ENCODE measurements around the gene CANT1. TPM values are rescaled to one million over a fixed set of nuclear protein-coding genes. Genes with fewer than 3 reads are reported as not detected.

Gene CANT1
- total RNA-seq, 4 donors from 2014 or later = 17.5 to 38.3 (median 26.6) TPM

DNA sequence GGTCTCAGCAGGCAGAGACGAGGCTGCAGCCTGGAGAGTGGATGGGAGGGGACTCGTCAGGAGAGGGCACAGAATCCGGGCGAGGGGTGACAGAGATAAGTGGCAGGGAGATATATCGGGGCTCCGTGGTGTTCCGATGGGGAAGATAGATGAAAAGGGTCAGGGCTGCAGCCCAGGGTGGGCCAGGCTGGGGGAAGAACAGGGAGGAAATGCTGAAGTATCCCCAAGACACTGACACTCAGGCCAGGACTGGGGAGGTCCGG is 32.0 kb downstream of the CANT1 start:
- Histone ChIP-seq H3K36me3 (no peaks in the 10 kb centered on the region), H3K27ac (peak overlapping the region in 1 of 4 donors; percentile 43), H3K4me1 (peaks cover 23 to 29% of the 10 kb centered on the region in 2 donors), H3K27me3 (no peaks in the 10 kb centered on the region), H3K4me3 (no peak overlapping the region), H3K9me3 (no peaks in the 10 kb centered on the region)
- ATAC-seq (no peak), DNase-seq (no peak)
- intact Hi-C loops (cut with DNase I; ENCODE audit: low total_unique reads) = loop anchor here (5.0 to 10.0 kb wide), 2 partner anchors 45 to 483 kb away; no protein-coding TSS in a partner anchor
- in situ Hi-C loops (cut with MboI; ENCODE audit: low sequenced_read_pairs in 4 of 4) = no loop called here
- no peak for TF ChIP-seq POLR2A (IDR thresholded peaks at IDR 0.05)
- TF ChIP-seq, protein P1, sequence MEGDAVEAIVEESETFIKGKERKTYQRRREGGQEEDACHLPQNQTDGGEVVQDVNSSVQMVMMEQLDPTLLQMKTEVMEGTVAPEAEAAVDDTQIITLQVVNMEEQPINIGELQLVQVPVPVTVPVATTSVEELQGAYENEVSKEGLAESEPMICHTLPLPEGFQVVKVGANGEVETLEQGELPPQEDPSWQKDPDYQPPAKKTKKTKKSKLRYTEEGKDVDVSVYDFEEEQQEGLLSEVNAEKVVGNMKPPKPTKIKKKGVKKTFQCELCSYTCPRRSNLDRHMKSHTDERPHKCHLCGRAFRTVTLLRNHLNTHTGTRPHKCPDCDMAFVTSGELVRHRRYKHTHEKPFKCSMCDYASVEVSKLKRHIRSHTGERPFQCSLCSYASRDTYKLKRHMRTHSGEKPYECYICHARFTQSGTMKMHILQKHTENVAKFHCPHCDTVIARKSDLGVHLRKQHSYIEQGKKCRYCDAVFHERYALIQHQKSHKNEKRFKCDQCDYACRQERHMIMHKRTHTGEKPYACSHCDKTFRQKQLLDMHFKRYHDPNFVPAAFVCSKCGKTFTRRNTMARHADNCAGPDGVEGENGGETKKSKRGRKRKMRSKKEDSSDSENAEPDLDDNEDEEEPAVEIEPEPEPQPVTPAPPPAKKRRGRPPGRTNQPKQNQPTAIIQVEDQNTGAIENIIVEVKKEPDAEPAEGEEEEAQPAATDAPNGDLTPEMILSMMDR (IDR thresholded peaks at IDR 0.05 in 4 of 5, conservative IDR thresholded peaks at IDR 0.05 in 1 of 5) = no peak

DNA sequence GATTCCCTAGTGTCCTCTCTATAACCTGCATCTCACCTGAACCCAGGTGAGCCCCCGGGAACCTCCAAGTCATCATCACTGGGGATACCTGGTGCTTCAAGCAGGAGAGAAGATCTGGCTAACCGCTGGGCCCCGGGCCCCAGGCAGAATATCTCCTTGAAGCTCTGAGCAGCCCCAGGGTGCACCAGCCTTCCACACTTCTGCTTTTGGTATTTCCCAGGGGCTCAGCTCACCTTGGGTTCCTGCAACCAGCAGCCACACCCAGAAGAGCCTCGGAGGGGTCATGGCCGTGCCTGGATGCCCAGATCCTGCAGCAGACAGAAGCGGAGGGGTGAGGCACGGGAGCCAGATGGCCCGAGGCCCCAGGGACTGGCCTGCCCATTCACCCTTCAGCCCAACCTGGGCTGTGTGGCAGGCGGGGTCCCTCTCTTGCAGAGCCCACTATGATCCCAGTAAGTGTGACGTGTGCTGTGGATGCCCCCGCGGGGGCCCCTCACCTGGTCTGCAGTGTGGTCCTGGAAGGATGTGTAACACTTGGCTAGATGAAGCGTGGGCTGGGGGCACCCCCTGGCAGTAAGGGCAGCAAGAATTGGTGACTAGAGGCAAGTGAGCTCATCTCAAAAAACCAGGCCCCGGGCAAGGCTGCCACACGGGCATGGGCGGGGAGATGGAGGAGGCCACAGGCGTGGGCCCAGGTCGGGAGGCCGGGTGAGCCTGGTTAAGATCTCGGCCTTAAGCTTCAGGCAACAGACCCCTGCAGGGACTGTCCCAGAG is 32.5 kb downstream of the CANT1 start:
- in situ Hi-C loops (cut with MboI; ENCODE audit: low sequenced_read_pairs in 4 of 4) = no loop called here
- H3K4me3 ChIP-seq = no peak overlapping the region
- no peak for TF ChIP-seq POLR2A (IDR thresholded peaks at IDR 0.05)
- TF ChIP-seq, protein P1 (IDR thresholded peaks at IDR 0.05 in 4 of 5, conservative IDR thresholded peaks at IDR 0.05 in 1 of 5) = no peak
- intact Hi-C loops (cut with DNase I; ENCODE audit: low total_unique reads) = loop anchor here (5.0 to 10.0 kb wide), 2 partner anchors 45 to 482 kb away; no protein-coding TSS in a partner anchor
- DNase-seq (no peak), ATAC-seq (no peak)
- H3K36me3 ChIP-seq = no peaks in the 10 kb centered on the region
- H3K9me3 ChIP-seq = no peaks in the 10 kb centered on the region
- H3K4me1 ChIP-seq = peaks cover 23 to 29% of the 10 kb centered on the region in 2 donors
- peak overlapping the region in 1 of 4 donors; percentile 43 for H3K27ac ChIP-seq
- H3K27me3 ChIP-seq = no peaks in the 10 kb centered on the region

DNA sequence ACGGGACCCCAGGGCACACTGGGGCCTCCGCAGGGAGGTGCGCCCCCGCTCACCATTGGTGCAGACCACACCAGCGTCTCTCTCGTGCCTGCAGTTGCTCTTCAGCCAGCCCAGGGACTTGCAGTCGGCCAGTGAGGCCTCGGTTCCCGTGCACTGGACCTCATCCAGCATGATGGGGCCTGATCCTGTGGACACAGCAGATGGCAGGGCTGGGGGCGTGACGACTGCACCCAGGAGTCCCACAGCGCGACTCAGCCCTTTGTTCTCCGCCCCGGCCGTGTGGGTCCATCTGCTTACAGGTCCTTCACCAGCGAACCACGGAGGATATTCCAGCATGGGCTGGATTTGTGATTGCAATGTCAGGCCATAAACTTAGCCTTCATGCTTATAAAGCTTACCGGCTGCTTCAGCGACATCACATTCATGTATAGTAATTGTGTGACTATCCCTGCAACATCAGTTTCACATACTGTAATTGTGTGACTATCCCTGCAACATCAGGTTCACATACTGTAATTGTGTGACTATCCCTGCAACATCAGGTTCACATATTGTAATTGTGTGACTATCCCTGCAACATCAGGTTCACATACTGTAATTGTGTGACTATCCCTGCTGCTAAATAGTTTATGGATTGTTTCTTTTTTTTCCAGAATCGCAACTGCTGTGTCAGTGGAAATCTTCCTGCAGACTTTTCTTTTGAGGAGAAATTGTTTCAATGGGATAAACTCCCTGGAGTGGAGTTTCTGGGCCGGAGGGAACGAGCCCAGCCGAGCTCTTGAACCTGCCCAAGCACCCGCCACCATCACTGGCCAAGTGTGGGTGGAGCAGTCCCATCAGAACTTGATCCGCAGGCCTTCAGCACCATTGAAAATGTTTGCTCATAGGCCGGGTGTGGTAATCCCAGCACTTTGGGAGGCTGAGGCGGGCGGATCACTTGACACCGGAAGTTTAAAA is 34.7 kb downstream of the CANT1 start:
- intact Hi-C loops (cut with DNase I; ENCODE audit: low total_unique reads) (loop anchor here (5.0 to 10.0 kb wide), 2 partner anchors 43 to 480 kb away; no protein-coding TSS in a partner anchor), in situ Hi-C loops (cut with MboI; ENCODE audit: low sequenced_read_pairs in 4 of 4) (no loop called here)
- peaks cover 26 to 32% of the 10 kb centered on the region in 2 donors for H3K4me1 ChIP-seq

DNA sequence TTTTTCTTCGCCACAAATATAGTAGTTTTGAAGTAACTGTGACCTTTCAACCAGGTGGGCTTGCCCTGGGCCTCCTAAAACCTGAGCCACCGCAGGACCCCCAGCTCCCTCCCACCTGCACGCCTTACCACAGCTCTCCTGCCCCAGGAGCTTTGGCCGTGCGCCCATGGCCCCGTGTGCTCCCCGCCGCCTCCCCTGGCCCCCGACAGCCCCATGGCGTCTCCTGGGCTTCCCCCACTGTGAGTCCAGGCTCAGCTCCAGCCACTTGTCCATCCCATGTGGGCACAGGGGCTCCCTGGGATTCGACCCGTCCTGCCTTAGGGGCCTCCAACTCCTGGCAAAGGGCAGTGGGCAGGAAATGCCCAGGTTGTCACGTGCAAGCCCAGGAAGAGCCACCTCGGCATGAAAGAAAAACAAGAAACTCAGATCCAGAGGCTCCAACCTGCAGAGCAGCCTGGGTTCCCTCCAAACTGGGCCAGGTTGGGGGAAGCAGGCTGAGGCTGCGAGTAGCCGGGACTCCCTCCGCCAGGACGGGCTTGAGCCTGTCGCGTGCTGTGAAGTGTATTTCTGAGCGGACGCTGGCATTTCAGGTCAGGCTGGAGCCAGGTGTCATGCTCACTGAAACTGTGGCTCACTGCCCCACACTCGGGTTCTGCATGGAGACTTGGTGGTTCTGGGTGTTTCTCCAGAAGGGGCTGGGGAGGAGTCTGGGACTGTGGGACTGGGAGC is 35.6 kb downstream of the CANT1 start:
- DNase-seq (no peak), ATAC-seq (no peak)
- Histone ChIP-seq H3K36me3 (no peaks in the 10 kb centered on the region), H3K9me3 (no peaks in the 10 kb centered on the region), H3K27me3 (no peaks in the 10 kb centered on the region), H3K27ac (no peak overlapping the region), H3K4me3 (no peak overlapping the region), H3K4me1 (peaks cover 20 to 28% of the 10 kb centered on the region in 2 donors)
- intact Hi-C loops (cut with DNase I; ENCODE audit: low total_unique reads) = loop anchor here (10.0 kb wide), 1 partner anchor 479 kb away; no protein-coding TSS in a partner anchor
- no peak for TF ChIP-seq POLR2A (IDR thresholded peaks at IDR 0.05)
- TF ChIP-seq, protein P1 (IDR thresholded peaks at IDR 0.05 in 4 of 5, conservative IDR thresholded peaks at IDR 0.05 in 1 of 5) = no peak
- in situ Hi-C loops (cut with MboI; ENCODE audit: low sequenced_read_pairs in 4 of 4) = no loop called here

More for the DNA sequence above, 34.7 kb downstream of the CANT1 start:
- no peak for TF ChIP-seq POLR2A (IDR thresholded peaks at IDR 0.05)
- TF ChIP-seq, protein P1 (IDR thresholded peaks at IDR 0.05 in 4 of 5, conservative IDR thresholded peaks at IDR 0.05 in 1 of 5) = no peak
- Histone ChIP-seq H3K9me3 (no peaks in the 10 kb centered on the region), H3K27me3 (no peaks in the 10 kb centered on the region), H3K36me3 (no peaks in the 10 kb centered on the region), H3K27ac (peak overlapping the region; percentile 27 to 71 (median 48)), H3K4me3 (peak overlapping the region in 1 of 4 donors; percentile 13)
- ATAC-seq = peak; percentile 76 to 82
- DNase-seq = peak; percentile 55 to 84
